Panc1 (cell line): ENCODE measurements around the gene PGPEP1. TPM values are rescaled to one million over a fixed set of nuclear protein-coding genes. Genes with fewer than 3 reads are reported as not detected.
A peak's percentile ranks its signal among the peaks of the same experiment; 100 is the strongest.
"Not testable (repeated sequence)": the region's sequence is repeated elsewhere in the genome, so short reads cannot be mapped to it uniquely, and the experiment has no call there.

Source experiments
- ATAC-seq: fragments of 200-7000 bp; cut with Tn5 transposase; 2 replicates; pipeline ENCODE4 v1.9.1; 2020; ENCODE audit warnings: mild to moderate bottlenecking, moderate library complexity
- BruUV-seq: library from RNA; stranded (reverse); fragments of 400-500 nt; replicated peaks from 2 replicates; lab custom pipeline; 2021; lab: Mats Ljungman, UMichigan
- CTCF ChIA-PET: fragments of 300-600 bp; sonication (Branson Sonifier 250); formaldehyde crosslinking; loops from one replicate; lab custom pipeline; 2022; ENCODE audit warnings: antibody characterized with exemption; lab: Charles Lee
- POLR2A ChIA-PET: fragments of 300-600 bp; sonication (Branson Sonifier 250); formaldehyde crosslinking; loops from one replicate; lab custom pipeline; 2022; ENCODE audit warnings: antibody characterized with exemption; lab: Charles Lee
- DNase-seq: peaks from one replicate; pipeline ENCODE4 v3.0.0-alpha.2; 2010; ENCODE audit warnings: low read depth, low spot score
- H3K27ac ChIP-seq: 2 replicates; pipeline ENCODE4 v1.5.1; 2011; ENCODE audit warnings: mild to moderate bottlenecking, low read length, inconsistent platforms
- H3K27me3 ChIP-seq: fragments of 200-500 bp; sonication (Bioruptor generic); 2 replicates; pipeline ENCODE4 v1.6.0; 2014; ENCODE audit warnings: low read length, inconsistent platforms; ENCODE audit not compliant: control insufficient read depth, insufficient read depth
- H3K36me3 ChIP-seq: fragments of 200-500 bp; sonication (Bioruptor generic); 2 replicates; pipeline ENCODE4 v1.5.1; 2014; ENCODE audit warnings: inconsistent platforms, mild to moderate bottlenecking, low read length, moderate library complexity; ENCODE audit not compliant: control insufficient read depth, insufficient read depth
- H3K4me1 ChIP-seq: 2 replicates; pipeline ENCODE4 v1.5.1; 2011; ENCODE audit warnings: inconsistent platforms, mild to moderate bottlenecking, low read length, moderate library complexity; ENCODE audit not compliant: control insufficient read depth, insufficient read depth
- H3K4me3 ChIP-seq, 2 experiments: 2 replicates each; pipeline ENCODE4 v1.5.1; 2011 to 2012; ENCODE audit warnings: low read depth in 2 of 2, low read length in 2 of 2, mild to moderate bottlenecking in 2 of 2, inconsistent platforms in 1 of 2, moderate library complexity in 1 of 2
- H3K9me3 ChIP-seq: fragments of 200-500 bp; sonication (Bioruptor generic); 2 replicates; pipeline ENCODE4 v1.5.1; 2014; ENCODE audit warnings: low read depth, mild to moderate bottlenecking, inconsistent platforms, low read length, moderate library complexity; ENCODE audit not compliant: control insufficient read depth, insufficient read depth
- POLR2AphosphoS5 ChIP-seq: IDR thresholded peaks from 2 replicates; pipeline ENCODE4 v1.6.1; 2012; ENCODE audit warnings: mild to moderate bottlenecking, low read depth, low read length, moderate library complexity
- SIN3A ChIP-seq: IDR thresholded peaks from 2 replicates; pipeline ENCODE4 v1.6.1; 2012; ENCODE audit warnings: low read depth, mild to moderate bottlenecking, low read length, moderate library complexity, borderline replicate concordance; ENCODE audit not compliant: insufficient read depth
- TCF7L2 ChIP-seq: IDR thresholded peaks from 2 replicates; pipeline ENCODE4 v1.6.1; 2011; ENCODE audit warnings: mild to moderate bottlenecking, low read depth, low read length, inconsistent platforms
- in situ Hi-C: cut with HindIII; loops from 2 replicates; pipeline ENCODE4 v1.10.0; 2016; ENCODE audit warnings: low sequenced_read_pairs, low pct_unique_long_range_greater_than_20kb
- intact Hi-C: fragments of 100-400 bp; cut with micrococcal nuclease; formaldehyde crosslinking; loops from one replicate; pipeline ENCODE4 v1.10.0; 2022; ENCODE audit not compliant: unreplicated experiment
- total RNA-seq: library from RNA; stranded (reverse); gene quantifications from one replicate; pipeline ENCODE4 v1.2.1, GENCODE V29; 2021; ENCODE audit not compliant: unreplicated experiment
- TF ChIP-seq, protein P1 (sequence below): fragments of 450-650 bp; IDR thresholded peaks from 2 replicates; pipeline ENCODE4 v1.5.1; 2017; ENCODE audit warnings: mild to moderate bottlenecking
- TF ChIP-seq, protein P2 (sequence below), 2 experiments: IDR thresholded peaks; 2 replicates each; pipeline ENCODE4 v1.6.1; 2011 to 2012; ENCODE audit warnings: low read depth in 2 of 2, control low read depth in 1 of 2, low read length in 1 of 2, mild to moderate bottlenecking in 1 of 2, moderate library complexity in 1 of 2; ENCODE audit not compliant: insufficient read depth in 1 of 2

PGPEP1 gene
- total RNA-seq, 1 experiment from 2014 or later, result 36.3 TPM

DNA sequence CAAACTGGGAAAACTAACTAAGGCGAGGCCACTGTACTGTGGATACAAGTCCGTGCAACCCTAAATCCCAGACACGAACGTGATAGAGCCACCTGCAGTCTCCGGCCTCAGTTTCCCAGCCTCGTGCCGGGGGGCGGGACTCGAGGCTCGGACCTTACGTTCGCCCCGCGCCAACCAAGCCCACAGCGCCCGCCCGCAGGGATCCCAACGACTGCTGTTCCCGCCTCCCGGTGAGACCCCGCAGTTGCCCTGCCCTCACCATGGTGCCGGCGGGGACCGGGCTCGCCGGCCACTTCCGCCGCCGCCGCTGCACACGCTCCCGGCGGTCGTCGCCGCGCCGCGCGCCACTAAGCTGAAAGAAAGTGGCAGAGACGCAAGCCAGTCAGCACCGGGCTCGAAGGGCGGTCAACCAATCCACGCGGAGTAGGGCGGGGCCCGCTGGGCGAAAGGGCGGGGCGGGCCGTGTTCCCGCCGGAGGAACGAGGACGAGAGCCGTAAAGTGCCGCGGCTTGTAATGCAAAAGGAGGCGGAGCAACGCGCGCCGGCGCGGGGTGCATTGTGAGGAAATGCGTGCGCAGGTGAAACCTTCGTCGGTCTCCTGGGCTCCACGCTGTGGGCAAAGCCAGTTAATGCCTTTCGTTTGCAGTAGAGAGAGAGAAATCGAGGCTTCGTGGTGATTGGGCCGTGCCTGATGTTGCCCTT, 17.5 kb upstream of the PGPEP1 start, which contains the start of gene LSM4:
LSM4 (minus strand) TSS at position 318 of the 702 bp plus-strand sequence; CDS start at position 262, 56 bp downstream.
- DNase-seq (peak; percentile 84), ATAC-seq (peak; percentile 99)
- peak within 1 kb of the TSS; percentile 98 for H3K27ac ChIP-seq
- TF ChIP-seq POLR2AphosphoS5 (peak; percentile 81), SIN3A (0 out of 2 replicates have a peak, but pooled peaks have one; percentile 34)
- TF ChIP-seq, protein P1, sequence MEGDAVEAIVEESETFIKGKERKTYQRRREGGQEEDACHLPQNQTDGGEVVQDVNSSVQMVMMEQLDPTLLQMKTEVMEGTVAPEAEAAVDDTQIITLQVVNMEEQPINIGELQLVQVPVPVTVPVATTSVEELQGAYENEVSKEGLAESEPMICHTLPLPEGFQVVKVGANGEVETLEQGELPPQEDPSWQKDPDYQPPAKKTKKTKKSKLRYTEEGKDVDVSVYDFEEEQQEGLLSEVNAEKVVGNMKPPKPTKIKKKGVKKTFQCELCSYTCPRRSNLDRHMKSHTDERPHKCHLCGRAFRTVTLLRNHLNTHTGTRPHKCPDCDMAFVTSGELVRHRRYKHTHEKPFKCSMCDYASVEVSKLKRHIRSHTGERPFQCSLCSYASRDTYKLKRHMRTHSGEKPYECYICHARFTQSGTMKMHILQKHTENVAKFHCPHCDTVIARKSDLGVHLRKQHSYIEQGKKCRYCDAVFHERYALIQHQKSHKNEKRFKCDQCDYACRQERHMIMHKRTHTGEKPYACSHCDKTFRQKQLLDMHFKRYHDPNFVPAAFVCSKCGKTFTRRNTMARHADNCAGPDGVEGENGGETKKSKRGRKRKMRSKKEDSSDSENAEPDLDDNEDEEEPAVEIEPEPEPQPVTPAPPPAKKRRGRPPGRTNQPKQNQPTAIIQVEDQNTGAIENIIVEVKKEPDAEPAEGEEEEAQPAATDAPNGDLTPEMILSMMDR, result no peak
- ChIA-PET CTCF (interaction anchor here (1.1 to 1.3 kb wide), 2 partner anchors 41 to 43 kb away, joined by 5 to 9 read pairs; partner anchors contain the start of gene JUND), POLR2A (interaction anchor here (0.8 to 0.9 kb wide), 3 partner anchors 18 to 43 kb away, joined by 3 to 5 read pairs (median 5); partner anchors contain the start of gene JUND)
- intact Hi-C loops, result loop anchor here (1.0 kb wide), 1 partner anchor 30 kb away; no protein-coding TSS in a partner anchor
- peaks cover 25% of the 10 kb centered on the region for H3K4me1 ChIP-seq
- no TSS peak for BruUV-seq
- H3K27me3 ChIP-seq, result no peaks in the 10 kb centered on the region
- in situ Hi-C loops, result no loop called here
- peak within 1 kb of the TSS; percentile 86 to 92 for H3K4me3 ChIP-seq
- H3K36me3 ChIP-seq, result no peaks in the 10 kb centered on the region; the same call in 1 of the 2 replicates
- no peaks in the 10 kb centered on the region for H3K9me3 ChIP-seq

DNA sequence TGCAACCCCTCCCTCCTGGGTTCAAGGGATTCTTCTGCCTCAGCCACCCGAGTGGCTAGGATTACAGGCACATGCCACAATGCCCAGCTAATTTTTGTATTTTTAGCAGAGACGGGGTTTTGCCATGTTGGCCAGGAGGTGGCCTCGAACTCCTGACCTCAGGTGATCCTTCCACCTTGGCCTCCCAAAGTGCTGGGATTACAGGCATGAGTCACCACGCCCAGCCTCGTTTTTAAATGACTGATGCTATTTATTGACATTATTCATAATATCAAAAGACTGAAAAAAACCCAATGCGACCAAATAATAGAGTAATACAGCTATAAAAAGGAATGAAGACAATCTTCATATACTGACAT, 16.0 kb upstream of the PGPEP1 start:
- Histone ChIP-seq H3K4me1 (peaks cover 30% of the 10 kb centered on the region), H3K27ac (peak overlapping the region; percentile 96; the same call in 1 of the 2 replicates)
- DNase-seq, H3K27me3 ChIP-seq, intact Hi-C loops, POLR2A ChIA-PET, H3K9me3 ChIP-seq, H3K36me3 ChIP-seq, BruUV-seq, in situ Hi-C loops, H3K4me3 ChIP-seq, ATAC-seq: not testable (repeated sequence)
- CTCF ChIA-PET, result interaction anchor here (0.7 kb wide), 1 partner anchor 9 kb away, joined by 4 read pairs; no protein-coding TSS in a partner anchor

- no peaks in the 10 kb centered on the region; the same call in 1 of the 2 replicates for H3K36me3 ChIP-seq
- H3K9me3 ChIP-seq, result no peaks in the 10 kb centered on the region
- H3K4me1 ChIP-seq, result peaks cover 17% of the 10 kb centered on the region
- no TSS peak for BruUV-seq
- intact Hi-C loops, result no loop called here
- ATAC-seq (no peak), DNase-seq (no peak)
- in situ Hi-C loops, result no loop called here
- H3K27ac ChIP-seq, result no peak overlapping the region
- no peak overlapping the region for H3K4me3 ChIP-seq
- TF ChIP-seq, protein P1, result no peak
- no peak for TF ChIP-seq TCF7L2
- no peak for TF ChIP-seq SIN3A
- TF ChIP-seq, protein P2, sequence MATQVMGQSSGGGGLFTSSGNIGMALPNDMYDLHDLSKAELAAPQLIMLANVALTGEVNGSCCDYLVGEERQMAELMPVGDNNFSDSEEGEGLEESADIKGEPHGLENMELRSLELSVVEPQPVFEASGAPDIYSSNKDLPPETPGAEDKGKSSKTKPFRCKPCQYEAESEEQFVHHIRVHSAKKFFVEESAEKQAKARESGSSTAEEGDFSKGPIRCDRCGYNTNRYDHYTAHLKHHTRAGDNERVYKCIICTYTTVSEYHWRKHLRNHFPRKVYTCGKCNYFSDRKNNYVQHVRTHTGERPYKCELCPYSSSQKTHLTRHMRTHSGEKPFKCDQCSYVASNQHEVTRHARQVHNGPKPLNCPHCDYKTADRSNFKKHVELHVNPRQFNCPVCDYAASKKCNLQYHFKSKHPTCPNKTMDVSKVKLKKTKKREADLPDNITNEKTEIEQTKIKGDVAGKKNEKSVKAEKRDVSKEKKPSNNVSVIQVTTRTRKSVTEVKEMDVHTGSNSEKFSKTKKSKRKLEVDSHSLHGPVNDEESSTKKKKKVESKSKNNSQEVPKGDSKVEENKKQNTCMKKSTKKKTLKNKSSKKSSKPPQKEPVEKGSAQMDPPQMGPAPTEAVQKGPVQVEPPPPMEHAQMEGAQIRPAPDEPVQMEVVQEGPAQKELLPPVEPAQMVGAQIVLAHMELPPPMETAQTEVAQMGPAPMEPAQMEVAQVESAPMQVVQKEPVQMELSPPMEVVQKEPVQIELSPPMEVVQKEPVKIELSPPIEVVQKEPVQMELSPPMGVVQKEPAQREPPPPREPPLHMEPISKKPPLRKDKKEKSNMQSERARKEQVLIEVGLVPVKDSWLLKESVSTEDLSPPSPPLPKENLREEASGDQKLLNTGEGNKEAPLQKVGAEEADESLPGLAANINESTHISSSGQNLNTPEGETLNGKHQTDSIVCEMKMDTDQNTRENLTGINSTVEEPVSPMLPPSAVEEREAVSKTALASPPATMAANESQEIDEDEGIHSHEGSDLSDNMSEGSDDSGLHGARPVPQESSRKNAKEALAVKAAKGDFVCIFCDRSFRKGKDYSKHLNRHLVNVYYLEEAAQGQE (IDR thresholded peaks at IDR 0.05; ENCODE audit: insufficient read depth in 1 of 2, low read depth in 2 of 2, low read length in 1 of 2), result no peak
- no peak for TF ChIP-seq POLR2AphosphoS5
- ChIA-PET POLR2A (no interaction called here), CTCF (no interaction called here)
- no peaks in the 10 kb centered on the region for H3K27me3 ChIP-seq
Observed at GRCh38 chr19:18326772-18327171, 13.6 kb upstream of the PGPEP1 start.
